ENCODE measurements around the gene TTC17. TPM values are rescaled to one million over a fixed set of nuclear protein-coding genes. Genes with fewer than 3 reads are reported as not detected.

The TTC17 gene
- total RNA-seq, 4 donors from 2014 or later = 157 to 295 (median 248) TPM

DNA sequence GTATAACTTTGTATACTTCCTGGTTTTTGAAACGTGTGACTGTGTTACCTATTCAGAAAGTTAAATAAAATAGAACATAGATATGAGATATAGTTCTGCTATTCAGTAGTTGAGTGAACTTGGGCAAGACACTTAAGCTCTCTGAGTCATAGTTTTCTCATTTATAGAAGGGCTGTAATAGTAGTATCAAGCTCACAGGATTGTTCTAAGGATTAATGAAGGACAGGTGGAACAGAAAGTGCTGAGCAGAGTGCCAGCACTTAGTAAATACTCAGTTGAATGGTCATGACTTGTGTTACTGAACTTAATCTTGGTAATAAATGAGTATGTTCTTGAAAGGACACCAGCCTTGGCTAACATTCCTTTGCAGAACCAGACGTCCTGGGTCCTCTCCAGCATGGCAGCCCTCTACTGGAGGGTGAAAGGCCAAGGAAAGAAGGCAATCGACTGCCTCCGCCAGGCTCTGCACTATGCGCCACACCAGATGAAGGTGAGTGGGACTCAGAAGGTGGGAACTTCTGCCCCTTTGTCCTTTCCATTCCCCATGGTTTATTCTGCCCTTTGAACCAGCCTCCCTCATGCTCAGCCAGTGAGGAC lies 131.2 kb downstream of the TTC17 start:
- H3K27me3 ChIP-seq = no peaks in the 10 kb centered on the region
- peaks cover 0 to 29% (median 0%) of the 10 kb centered on the region in 3 donors for H3K36me3 ChIP-seq
- no peaks in the 10 kb centered on the region for H3K9me3 ChIP-seq
- peak overlapping the region in 3 of 4 donors; percentile 60 to 85 (median 75) for H3K27ac ChIP-seq
- no peak overlapping the region for H3K4me3 ChIP-seq
- TF ChIP-seq, protein P1, sequence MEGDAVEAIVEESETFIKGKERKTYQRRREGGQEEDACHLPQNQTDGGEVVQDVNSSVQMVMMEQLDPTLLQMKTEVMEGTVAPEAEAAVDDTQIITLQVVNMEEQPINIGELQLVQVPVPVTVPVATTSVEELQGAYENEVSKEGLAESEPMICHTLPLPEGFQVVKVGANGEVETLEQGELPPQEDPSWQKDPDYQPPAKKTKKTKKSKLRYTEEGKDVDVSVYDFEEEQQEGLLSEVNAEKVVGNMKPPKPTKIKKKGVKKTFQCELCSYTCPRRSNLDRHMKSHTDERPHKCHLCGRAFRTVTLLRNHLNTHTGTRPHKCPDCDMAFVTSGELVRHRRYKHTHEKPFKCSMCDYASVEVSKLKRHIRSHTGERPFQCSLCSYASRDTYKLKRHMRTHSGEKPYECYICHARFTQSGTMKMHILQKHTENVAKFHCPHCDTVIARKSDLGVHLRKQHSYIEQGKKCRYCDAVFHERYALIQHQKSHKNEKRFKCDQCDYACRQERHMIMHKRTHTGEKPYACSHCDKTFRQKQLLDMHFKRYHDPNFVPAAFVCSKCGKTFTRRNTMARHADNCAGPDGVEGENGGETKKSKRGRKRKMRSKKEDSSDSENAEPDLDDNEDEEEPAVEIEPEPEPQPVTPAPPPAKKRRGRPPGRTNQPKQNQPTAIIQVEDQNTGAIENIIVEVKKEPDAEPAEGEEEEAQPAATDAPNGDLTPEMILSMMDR (IDR thresholded peaks at IDR 0.05) = no peak
- no peak for TF ChIP-seq POLR2A (IDR thresholded peaks at IDR 0.05)
- no peaks in the 10 kb centered on the region for H3K4me1 ChIP-seq
- peak in 2 of 3 donors; percentile 66 to 67 for DNase-seq

DNA sequence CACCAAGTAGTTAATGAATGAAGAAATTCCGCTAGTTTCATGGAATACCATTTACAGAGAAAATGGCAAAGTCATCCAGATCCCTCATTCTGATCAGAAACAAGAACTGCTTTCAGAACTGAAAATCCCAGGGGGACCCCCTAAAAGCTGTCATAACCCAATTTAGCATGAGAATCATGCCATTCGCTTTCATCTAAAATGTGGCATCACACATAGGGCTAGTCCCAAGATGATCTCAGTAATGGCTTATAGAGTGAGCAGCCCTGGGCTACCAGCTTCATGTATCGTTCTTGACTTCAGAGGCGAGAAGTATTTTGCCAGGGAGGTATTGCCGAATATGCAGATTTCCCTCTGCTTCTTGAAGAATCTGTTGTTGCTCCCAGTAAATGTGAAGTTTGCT lies 134.0 kb downstream of the TTC17 start:
- Histone ChIP-seq H3K36me3 (peaks cover 0 to 29% (median 0%) of the 10 kb centered on the region in 3 donors), H3K27me3 (no peaks in the 10 kb centered on the region), H3K27ac (no peak overlapping the region), H3K4me1 (peaks cover 0 to 4% (median 0%) of the 10 kb centered on the region in 4 donors), H3K9me3 (no peaks in the 10 kb centered on the region), H3K4me3 (no peak overlapping the region)
- no peak for DNase-seq
- TF ChIP-seq, protein P1 (IDR thresholded peaks at IDR 0.05) = no peak
- no peak for TF ChIP-seq POLR2A (IDR thresholded peaks at IDR 0.05)

DNA sequence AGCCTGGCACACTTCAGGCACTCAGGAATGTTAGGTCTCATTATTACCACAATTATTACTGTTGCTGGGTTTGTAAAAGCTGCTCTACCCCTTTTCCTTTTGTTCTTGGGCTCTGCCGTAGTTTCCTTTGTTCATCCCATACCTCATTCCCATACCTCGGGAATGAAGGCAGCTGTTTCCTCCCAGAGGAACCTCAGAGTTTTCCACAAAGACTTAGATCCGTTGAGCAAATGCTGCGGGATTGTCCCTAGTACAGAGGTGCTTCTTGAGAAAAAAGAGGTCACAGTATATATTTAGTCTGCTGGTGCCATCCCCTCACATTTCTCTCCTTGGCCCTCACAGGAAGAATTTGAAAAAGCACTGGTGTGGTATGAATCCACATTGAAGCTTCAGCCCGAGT lies 134.7 kb downstream of the TTC17 start:
- no peak for DNase-seq
- Histone ChIP-seq H3K4me3 (no peak overlapping the region), H3K9me3 (no peaks in the 10 kb centered on the region), H3K27me3 (no peaks in the 10 kb centered on the region), H3K36me3 (peaks cover 0 to 29% (median 0%) of the 10 kb centered on the region in 3 donors), H3K4me1 (peaks cover 0 to 4% (median 0%) of the 10 kb centered on the region in 4 donors), H3K27ac (no peak overlapping the region)
- TF ChIP-seq POLR2A (IDR thresholded peaks at IDR 0.05) = no peak
- TF ChIP-seq, protein P1 (IDR thresholded peaks at IDR 0.05) = no peak

DNA sequence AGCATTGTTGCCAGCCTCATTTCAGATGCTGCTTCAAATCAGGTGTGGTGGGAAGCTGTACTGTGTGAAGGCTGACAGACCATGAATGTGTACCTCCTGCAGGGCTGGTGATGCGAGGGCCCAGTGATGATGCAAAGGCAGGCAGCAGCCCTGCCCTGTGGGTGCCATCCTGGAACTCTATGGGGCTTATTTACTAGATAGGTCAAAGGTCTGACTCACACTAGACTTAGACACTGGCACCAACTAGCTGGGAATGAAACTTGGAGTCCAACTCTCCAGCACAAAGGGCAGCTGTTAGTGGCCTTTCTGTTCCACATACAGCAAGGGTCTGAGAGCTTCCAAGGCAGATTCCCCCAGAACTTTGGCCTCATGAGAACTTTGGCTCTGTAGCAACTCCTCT lies 138.4 kb downstream of the TTC17 start:
- no peaks in the 10 kb centered on the region for H3K9me3 ChIP-seq
- H3K4me1 ChIP-seq = peaks cover 0 to 4% (median 0%) of the 10 kb centered on the region in 4 donors
- peak in 2 of 3 donors; percentile 61 to 73 for DNase-seq
- TF ChIP-seq POLR2A (IDR thresholded peaks at IDR 0.05) = peak in 1 of 2 donors; percentile 22
- TF ChIP-seq, protein P1 (IDR thresholded peaks at IDR 0.05) = no peak
- peaks cover 0 to 23% (median 0%) of the 10 kb centered on the region in 3 donors for H3K36me3 ChIP-seq
- peak overlapping the region in 2 of 4 donors; percentile 63 to 71 for H3K27ac ChIP-seq
- no peak overlapping the region for H3K4me3 ChIP-seq
- no peaks in the 10 kb centered on the region for H3K27me3 ChIP-seq

DNA sequence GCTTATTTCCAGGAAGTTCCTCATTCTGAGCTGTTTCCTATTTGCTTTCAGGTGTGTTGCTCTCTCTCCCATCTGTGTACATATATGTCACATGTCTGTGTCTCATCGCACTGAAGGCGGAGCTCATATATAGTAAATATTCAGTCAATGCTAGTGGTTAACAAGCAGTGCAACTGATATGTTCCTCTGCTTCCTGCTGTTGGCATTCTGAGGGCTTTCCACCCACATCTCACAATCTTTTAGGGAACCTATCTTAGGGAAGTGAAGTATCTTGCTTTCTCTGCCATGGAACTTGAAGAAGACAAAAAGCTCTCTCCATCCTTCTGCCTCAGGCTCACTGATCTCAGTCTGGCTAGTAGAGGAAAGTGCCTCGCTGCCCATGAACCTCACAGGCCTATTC lies 139.8 kb downstream of the TTC17 start:
- DNase-seq = no peak
- no peaks in the 10 kb centered on the region for H3K27me3 ChIP-seq

More for the DNA sequence above, 139.8 kb downstream of the TTC17 start:
- Histone ChIP-seq H3K27ac (no peak overlapping the region), H3K9me3 (no peaks in the 10 kb centered on the region), H3K4me3 (no peak overlapping the region), H3K36me3 (peaks cover 0 to 9% (median 0%) of the 10 kb centered on the region in 3 donors), H3K4me1 (peaks cover 0 to 4% (median 0%) of the 10 kb centered on the region in 4 donors)
- TF ChIP-seq, protein P1 (IDR thresholded peaks at IDR 0.05) = no peak
- no peak for TF ChIP-seq POLR2A (IDR thresholded peaks at IDR 0.05)
